Measurements from ENCODE around the gene RAMACL.
"Not testable (repeated sequence)": the region's sequence is repeated elsewhere in the genome, so short reads cannot be mapped to it uniquely, and the experiment has no call there.

The RAMACL gene

GRCh38 chr6:166595061-166595780 lies 8.7 kb upstream of the RAMACL start:
- DNase-seq, result no peak

GRCh38 chr6:166592821-166593220 lies 6.3 kb upstream of the RAMACL start:
- DNase-seq, result no peak

GRCh38 chr6:166591961-166592520 lies 5.6 kb upstream of the RAMACL start:
- DNase-seq, result no peak

- DNase-seq, result no peak
Observed at GRCh38 chr6:166591026-166591425, 4.5 kb upstream of the RAMACL start.

- no peak for DNase-seq
Observed at GRCh38 chr6:166589786-166590574, 3.5 kb upstream of the RAMACL start.

- DNase-seq, result no peak
Observed at GRCh38 chr6:166589337-166589731, 2.9 kb upstream of the RAMACL start.

GRCh38 chr6:166588691-166589336 lies 2.3 kb upstream of the RAMACL start:
- DNase-seq, result no peak

- DNase-seq, result no peak
Observed at GRCh38 chr6:166587631-166588413, 1.3 kb upstream of the RAMACL start.

DNA sequence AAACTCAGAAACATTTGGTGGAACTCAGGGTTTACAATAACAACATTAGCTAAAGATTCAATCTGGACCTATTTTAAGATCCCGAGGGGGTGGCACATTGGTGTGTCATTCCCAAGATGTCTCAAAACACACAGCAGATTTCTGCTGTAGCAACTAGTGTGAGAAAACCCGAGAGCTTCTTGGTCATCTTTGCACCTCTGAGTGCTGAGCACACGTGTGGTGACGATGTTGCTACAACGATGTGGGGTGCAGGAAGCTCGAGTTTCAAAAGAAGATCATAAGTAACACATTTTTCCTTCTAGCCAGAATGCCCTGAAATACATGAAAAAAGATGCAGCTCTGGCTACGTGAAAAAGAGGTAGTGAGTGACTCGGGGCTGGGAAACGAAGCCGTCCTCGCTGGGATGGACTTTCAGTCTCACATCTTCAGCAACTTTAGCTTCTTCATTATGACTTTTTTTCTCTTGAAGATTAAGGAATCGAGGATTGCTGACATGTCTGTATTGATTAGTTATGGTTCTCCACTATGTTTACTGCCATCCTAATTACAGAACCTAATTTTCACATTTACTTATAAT lies 1.5 kb downstream of the RAMACL start:
- no peak for DNase-seq

- no peak for DNase-seq
Observed at GRCh38 chr6:166584155-166584554, 2.3 kb downstream of the RAMACL start.

DNA sequence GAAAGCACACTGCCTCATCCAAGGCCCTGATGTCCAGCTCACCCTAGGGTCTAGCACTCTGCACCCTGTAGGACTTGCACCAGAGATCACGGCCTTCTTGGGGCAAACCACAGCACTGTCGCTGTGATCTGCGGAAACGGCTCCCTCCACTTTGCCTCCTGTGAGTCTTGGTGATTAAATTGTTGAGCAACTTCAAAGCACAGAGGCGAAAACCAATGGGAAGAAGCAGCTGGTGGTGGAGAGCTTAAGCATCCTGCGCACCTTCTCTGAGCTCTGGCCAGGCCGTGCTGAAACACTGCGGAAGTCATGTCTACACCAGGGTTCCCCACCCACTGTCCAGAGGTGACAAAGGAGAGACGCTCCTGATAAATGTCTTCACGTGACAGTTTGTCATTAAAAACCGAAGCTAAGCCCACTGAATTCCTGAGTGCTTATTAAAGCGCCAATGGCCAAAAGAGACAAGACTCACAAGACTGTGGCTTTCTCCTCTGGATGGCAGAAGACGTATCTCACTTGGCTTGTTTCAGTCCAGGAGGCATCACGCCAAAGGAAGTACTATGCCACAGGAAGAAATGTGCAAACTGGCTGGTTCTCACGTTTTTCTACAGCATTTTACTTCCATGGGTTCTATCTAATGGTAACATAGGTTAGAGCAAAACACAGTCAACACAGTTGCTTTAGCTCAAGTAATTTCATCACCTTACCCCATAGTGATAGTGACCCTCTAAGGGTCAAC lies 3.1 kb downstream of the RAMACL start:
- DNase-seq, result no peak

DNA sequence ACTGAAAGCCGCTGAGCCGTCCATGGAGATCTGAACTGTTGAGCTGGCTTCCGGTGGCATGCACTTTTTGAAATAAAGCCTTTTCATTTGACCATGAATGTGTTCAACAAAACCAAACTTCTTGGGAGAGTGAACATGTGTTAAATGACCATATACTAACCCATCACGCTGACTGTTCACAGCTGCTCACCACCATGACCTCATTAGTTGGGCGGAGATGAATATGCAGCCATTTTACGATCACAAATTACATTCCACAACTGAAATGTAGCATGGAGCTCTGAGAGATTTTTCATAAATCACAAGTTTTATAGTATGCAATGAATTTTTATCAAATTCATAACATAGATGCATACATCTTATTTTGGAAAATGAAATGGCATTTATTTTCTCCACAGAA lies 4.2 kb downstream of the RAMACL start:
- DNase-seq, result no peak

- not testable (repeated sequence) for DNase-seq
Observed at GRCh38 chr6:166581801-166582200, 4.7 kb downstream of the RAMACL start.

GRCh38 chr6:166581091-166581511 lies 5.4 kb downstream of the RAMACL start:
- DNase-seq, result no peak

GRCh38 chr6:166580076-166581050 lies 6.1 kb downstream of the RAMACL start:
- DNase-seq, result no peak

DNA sequence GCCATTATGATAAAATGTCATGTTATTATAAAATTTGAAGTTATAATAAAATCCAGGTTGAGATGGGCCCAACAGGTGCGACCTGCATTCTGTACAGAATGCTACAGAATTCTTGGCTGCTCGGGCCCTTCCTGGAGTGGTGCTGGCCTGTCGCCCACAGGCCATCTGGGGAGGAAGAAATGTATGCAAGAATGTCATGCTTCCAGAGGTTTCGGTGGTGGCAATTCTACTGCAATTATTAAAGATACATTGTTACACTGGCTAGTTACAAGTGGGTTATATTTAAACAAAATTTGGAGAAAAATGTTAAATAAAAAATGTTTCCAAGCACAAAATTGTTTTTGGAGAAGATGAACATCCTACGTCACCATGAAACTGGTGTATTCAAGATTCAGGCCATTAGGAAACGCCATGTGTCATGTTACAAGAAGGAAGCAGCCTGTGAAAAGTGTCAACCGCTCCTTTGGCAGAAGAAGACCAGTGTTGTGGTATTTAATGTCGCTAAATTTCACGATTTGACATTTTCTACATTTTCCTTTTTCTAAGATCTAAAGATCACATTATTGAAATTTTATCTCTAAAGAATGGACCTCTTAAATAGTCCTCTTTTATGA lies 7.1 kb downstream of the RAMACL start:
- no peak for DNase-seq

DNA sequence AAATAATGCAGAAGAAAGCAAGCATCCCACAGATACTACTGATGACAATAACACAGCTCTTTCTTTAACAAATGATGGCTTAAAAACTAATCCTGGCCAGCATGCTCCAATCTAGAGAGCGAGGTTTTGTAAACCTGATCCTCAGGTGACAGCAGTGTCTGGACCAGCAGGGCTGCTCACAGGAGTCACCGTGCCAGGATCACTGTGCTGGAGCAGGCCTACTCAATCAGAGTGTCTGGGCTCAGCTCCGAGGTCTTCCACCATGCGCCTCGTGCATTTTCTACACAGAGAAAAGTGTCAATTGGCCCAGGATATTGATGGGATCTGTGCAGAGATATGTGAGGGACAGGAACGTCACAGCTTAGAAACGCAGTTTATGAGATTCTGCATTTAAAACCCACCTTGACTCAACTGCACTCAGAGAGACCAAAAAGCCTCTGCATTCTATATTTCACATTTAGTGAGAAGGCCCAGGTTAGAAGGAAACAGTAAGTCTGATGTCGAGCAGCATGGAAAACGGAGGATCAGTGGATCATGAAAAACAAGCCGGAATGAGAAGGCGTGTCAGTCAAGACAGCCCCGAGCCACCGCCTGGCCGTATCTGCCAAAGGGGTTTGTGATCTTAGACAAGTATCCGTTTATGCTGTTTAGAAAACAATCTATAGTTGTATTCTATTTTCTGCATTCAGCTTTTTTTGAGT lies 7.8 kb downstream of the RAMACL start:
- no peak for DNase-seq

DNA sequence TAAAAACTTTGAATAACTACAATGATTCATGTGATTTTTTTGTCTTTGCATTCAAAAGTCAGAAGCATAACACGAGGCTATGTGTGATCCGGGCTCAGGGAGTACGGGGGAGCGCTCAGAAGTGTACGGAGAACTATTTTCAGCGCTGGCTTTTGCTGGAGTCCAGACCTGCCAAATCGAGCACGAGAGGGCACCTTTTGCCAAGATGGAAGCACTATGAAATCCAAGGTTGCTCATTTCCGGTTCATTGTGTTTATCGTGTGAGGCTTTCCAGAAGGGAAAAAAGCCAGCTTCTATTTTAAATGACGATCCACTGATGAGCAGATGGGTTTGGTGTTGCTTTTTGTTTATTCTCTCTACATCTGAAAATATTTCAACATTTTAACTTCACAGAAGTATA lies 11.3 kb downstream of the RAMACL start:
- DNase-seq, result no peak

GRCh38 chr6:166573511-166574216 lies 12.8 kb downstream of the RAMACL start:
- DNase-seq, result no peak

Data from SIG-M5 (cell line).